Neural cell (in vitro differentiated cells): ENCODE results near the gene ZFYVE1. TPM values are rescaled to one million over a fixed set of nuclear protein-coding genes. Genes with fewer than 3 reads are reported as not detected.

Source experiments
- H2AFZ ChIP-seq: fragments of 200-600, 300-800 bp; sonication (generic), shearing (Covaris generic); 2 replicates; pipeline ENCODE4 v1.6.0; 2014; ENCODE audit warnings: low read depth, mild to moderate bottlenecking, antibody characterized with exemption, low read length, moderate library complexity
- H3F3A ChIP-seq: fragments of 200-600 bp; shearing (Covaris generic); 2 replicates; pipeline ENCODE4 v1.6.1; 2016; ENCODE audit warnings: mild to moderate bottlenecking, moderate library complexity, mixed read lengths, antibody characterized with exemption, low read length; ENCODE audit not compliant: insufficient read depth, poor library complexity, severe bottlenecking
- H3K27ac ChIP-seq: fragments of 200-600, 300-800 bp; sonication (generic), shearing (Covaris generic); 2 replicates; pipeline ENCODE4 v1.5.1; 2014; ENCODE audit warnings: mild to moderate bottlenecking, low read length, moderate library complexity
- H3K27me3 ChIP-seq: fragments of 300-800, 200-600 bp; sonication (generic), shearing (Covaris generic); 2 replicates; pipeline ENCODE4 v1.6.0; 2014; ENCODE audit warnings: mild to moderate bottlenecking, low read depth, low read length, moderate library complexity; ENCODE audit not compliant: insufficient read depth
- H3K36me3 ChIP-seq: fragments of 300-800, 200-600 bp; sonication (generic), shearing (Covaris generic); 2 replicates; pipeline ENCODE4 v1.5.1; 2014; ENCODE audit warnings: mild to moderate bottlenecking, antibody characterized with exemption, low read length, moderate library complexity; ENCODE audit not compliant: insufficient read depth
- H3K4me2 ChIP-seq: fragments of 300-800, 200-600 bp; sonication (generic), shearing (Covaris generic); 2 replicates; pipeline ENCODE4 v1.6.0; 2014; ENCODE audit warnings: mild to moderate bottlenecking, low read length
- H3K4me3 ChIP-seq: fragments of 300-800, 200-600 bp; sonication (generic), shearing (Covaris generic); 2 replicates; pipeline ENCODE4 v1.5.1; 2014; ENCODE audit warnings: mild to moderate bottlenecking, low read length, moderate library complexity
- H3K79me2 ChIP-seq: fragments of 200-600 bp; shearing (Covaris generic); replicated peaks from 2 replicates; pipeline ENCODE4 v1.6.0; 2014; ENCODE audit warnings: mild to moderate bottlenecking, low read length, moderate library complexity; ENCODE audit not compliant: insufficient read depth
- H3K9ac ChIP-seq: fragments of 300-800, 200-600 bp; sonication (generic), shearing (Covaris generic); 2 replicates; pipeline ENCODE4 v1.6.1; 2016; ENCODE audit warnings: mild to moderate bottlenecking, low read length, mixed read lengths
- H3K9me2 ChIP-seq: fragments of 200-600 bp; shearing (Covaris generic); 2 replicates; pipeline ENCODE4 v1.6.1; 2016; ENCODE audit warnings: mild to moderate bottlenecking, low read length, mixed read lengths; ENCODE audit not compliant: insufficient read depth
- H3K9me3 ChIP-seq: fragments of 200-600, 300-800 bp; sonication (generic), shearing (Covaris generic); 2 replicates; pipeline ENCODE4 v1.6.1; 2016; ENCODE audit warnings: mild to moderate bottlenecking, mixed run types, low read length, moderate library complexity, mixed read lengths
- H4K20me1 ChIP-seq: fragments of 200-600 bp; shearing (Covaris generic); 2 replicates; pipeline ENCODE4 v1.6.1; 2016; ENCODE audit warnings: mild to moderate bottlenecking, mixed run types; ENCODE audit not compliant: insufficient read depth
- CTCF ChIP-seq: fragments of 450-650 bp; IDR thresholded peaks from 2 replicates; pipeline ENCODE4 v1.5.1; 2014; ENCODE audit warnings: antibody characterized with exemption, mild to moderate bottlenecking, moderate library complexity; ENCODE audit not compliant: poor library complexity, severe bottlenecking
- EP300 ChIP-seq: fragments of 450-650 bp; conservative IDR thresholded peaks from 2 replicates; pipeline ENCODE4 v1.6.1; 2014; ENCODE audit warnings: antibody characterized with exemption, mild to moderate bottlenecking, moderate library complexity; ENCODE audit not compliant: poor library complexity, severe bottlenecking
- EZH2 ChIP-seq: fragments of 200-600, 300-800 bp; shearing (Covaris generic), sonication (generic); IDR thresholded peaks from 2 replicates; pipeline ENCODE4 v1.6.1; 2014; ENCODE audit warnings: antibody characterized with exemption, low read length, borderline replicate concordance, mild to moderate bottlenecking; ENCODE audit not compliant: insufficient read depth, poor library complexity, severe bottlenecking
- MXI1 ChIP-seq: fragments of 450-650 bp; conservative IDR thresholded peaks from 2 replicates; pipeline ENCODE4 v1.6.1; 2014; ENCODE audit warnings: antibody characterized with exemption, mild to moderate bottlenecking; ENCODE audit not compliant: poor library complexity, severe bottlenecking
- POLR2AphosphoS5 ChIP-seq: IDR thresholded peaks from 2 replicates; pipeline ENCODE4 v1.6.1; 2012
- RAD21 ChIP-seq: fragments of 450-650 bp; conservative IDR thresholded peaks from 2 replicates; pipeline ENCODE4 v1.6.1; 2014; ENCODE audit warnings: antibody characterized with exemption, mild to moderate bottlenecking, moderate library complexity
- SMC3 ChIP-seq: fragments of 450-650 bp; conservative IDR thresholded peaks from 2 replicates; pipeline ENCODE4 v1.6.1; 2014; ENCODE audit warnings: antibody characterized with exemption, mild to moderate bottlenecking, moderate library complexity; ENCODE audit not compliant: poor library complexity
- TAF1 ChIP-seq: IDR thresholded peaks from 2 replicates; pipeline ENCODE4 v1.6.1; 2012; ENCODE audit warnings: low read depth
- polyA plus RNA-seq: library from polyadenylated mRNA; depleted of rRNA; stranded (reverse); fragments of >200 nt; gene quantifications from 2 replicates; pipeline ENCODE4 v1.2.3, GENCODE V29; 2014
- TF ChIP-seq, protein P1 (sequence below): IDR thresholded peaks from 2 replicates; pipeline ENCODE4 v1.6.1; 2012; ENCODE audit warnings: borderline replicate concordance

ZFYVE1 gene
- polyA plus RNA-seq, 1 donor from 2014 or later = 13.1 TPM

GRCh38 chr14:72932893-72933292 lies 94.0 kb downstream of the ZFYVE1 start:
- Histone ChIP-seq H4K20me1 (no peaks in the 10 kb centered on the region), H3F3A (no peaks in the 10 kb centered on the region), H3K36me3 (no peaks in the 10 kb centered on the region), H3K9me2 (no peaks in the 10 kb centered on the region), H3K4me3 (no peak overlapping the region), H3K9me3 (no peaks in the 10 kb centered on the region), H3K9ac (no peak overlapping the region), H3K27ac (no peak overlapping the region), H3K4me2 (no peak overlapping the region), H2AFZ (no peak overlapping the region), H3K79me2 (no peaks in the 10 kb centered on the region), H3K27me3 (no peaks in the 10 kb centered on the region)
- TF ChIP-seq RAD21 (no peak), CTCF (no peak), EZH2 (no peak), POLR2AphosphoS5 (no peak), TAF1 (no peak), EP300 (no peak), SMC3 (no peak), MXI1 (no peak)
- TF ChIP-seq, protein P1, sequence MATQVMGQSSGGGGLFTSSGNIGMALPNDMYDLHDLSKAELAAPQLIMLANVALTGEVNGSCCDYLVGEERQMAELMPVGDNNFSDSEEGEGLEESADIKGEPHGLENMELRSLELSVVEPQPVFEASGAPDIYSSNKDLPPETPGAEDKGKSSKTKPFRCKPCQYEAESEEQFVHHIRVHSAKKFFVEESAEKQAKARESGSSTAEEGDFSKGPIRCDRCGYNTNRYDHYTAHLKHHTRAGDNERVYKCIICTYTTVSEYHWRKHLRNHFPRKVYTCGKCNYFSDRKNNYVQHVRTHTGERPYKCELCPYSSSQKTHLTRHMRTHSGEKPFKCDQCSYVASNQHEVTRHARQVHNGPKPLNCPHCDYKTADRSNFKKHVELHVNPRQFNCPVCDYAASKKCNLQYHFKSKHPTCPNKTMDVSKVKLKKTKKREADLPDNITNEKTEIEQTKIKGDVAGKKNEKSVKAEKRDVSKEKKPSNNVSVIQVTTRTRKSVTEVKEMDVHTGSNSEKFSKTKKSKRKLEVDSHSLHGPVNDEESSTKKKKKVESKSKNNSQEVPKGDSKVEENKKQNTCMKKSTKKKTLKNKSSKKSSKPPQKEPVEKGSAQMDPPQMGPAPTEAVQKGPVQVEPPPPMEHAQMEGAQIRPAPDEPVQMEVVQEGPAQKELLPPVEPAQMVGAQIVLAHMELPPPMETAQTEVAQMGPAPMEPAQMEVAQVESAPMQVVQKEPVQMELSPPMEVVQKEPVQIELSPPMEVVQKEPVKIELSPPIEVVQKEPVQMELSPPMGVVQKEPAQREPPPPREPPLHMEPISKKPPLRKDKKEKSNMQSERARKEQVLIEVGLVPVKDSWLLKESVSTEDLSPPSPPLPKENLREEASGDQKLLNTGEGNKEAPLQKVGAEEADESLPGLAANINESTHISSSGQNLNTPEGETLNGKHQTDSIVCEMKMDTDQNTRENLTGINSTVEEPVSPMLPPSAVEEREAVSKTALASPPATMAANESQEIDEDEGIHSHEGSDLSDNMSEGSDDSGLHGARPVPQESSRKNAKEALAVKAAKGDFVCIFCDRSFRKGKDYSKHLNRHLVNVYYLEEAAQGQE = no peak

DNA sequence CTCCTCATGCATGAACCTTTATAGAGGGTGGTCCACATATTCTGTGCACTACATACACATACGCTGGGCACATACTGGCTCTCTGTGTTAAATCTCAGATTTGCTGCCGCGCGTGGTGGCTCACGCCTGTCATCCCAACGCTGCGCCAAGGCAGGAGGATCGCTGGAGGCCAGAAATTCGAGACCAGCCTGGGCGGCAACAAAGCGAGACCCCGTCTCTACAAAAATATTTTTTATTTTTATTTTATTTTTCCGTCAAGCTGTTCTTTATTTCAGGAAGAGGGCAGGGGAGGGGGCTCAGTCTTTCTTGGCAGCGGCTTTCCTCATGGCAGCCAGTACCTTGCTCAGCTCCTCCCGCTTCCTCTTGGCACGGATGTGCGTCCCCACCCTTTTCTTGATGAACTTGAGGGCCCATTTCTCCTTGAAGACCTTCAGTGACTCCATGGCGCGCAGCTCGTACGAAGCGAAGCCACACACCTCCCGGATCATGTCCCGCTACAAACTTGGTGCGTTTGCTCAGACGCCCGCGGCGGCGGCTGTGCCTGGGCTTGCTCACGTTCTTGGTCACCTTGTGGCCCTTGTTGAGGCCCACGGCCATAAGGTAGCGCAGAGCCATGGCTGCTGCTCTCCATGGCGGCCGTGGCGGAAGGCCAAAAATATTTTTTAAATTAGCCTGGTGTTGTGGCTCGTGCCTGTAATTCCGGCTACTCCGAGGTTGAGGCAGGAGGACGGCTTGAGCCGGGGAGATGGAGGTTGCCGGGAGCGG lies 97.4 kb downstream of the ZFYVE1 start:
- H3K27ac ChIP-seq = no peak overlapping the region
- H3K79me2 ChIP-seq = no peaks in the 10 kb centered on the region
- no peaks in the 10 kb centered on the region for H3K9me2 ChIP-seq
- no peak overlapping the region for H3K9ac ChIP-seq
- no peak overlapping the region for H3K4me2 ChIP-seq
- no peak overlapping the region for H2AFZ ChIP-seq
- no peaks in the 10 kb centered on the region for H4K20me1 ChIP-seq
- H3F3A ChIP-seq = no peaks in the 10 kb centered on the region
- no peak overlapping the region for H3K4me3 ChIP-seq
- no peak for TF ChIP-seq EP300
- TF ChIP-seq POLR2AphosphoS5 = no peak
- TF ChIP-seq MXI1 = no peak
- TF ChIP-seq EZH2 = no peak
- no peak for TF ChIP-seq SMC3
- TF ChIP-seq CTCF = no peak
- TF ChIP-seq, protein P1 = no peak
- TF ChIP-seq TAF1 = no peak
- no peaks in the 10 kb centered on the region for H3K9me3 ChIP-seq
- H3K27me3 ChIP-seq = no peaks in the 10 kb centered on the region
- no peaks in the 10 kb centered on the region for H3K36me3 ChIP-seq
